K562 (cell line): Measurements from ENCODE around the gene PAK1IP1. TPM values are rescaled to one million over a fixed set of nuclear protein-coding genes. Genes with fewer than 3 reads are reported as not detected.

Experiments
- GTF2A2 ChIP-seq: IDR thresholded peaks from 2 replicates; pipeline ENCODE4 v1.6.1; 2016; ENCODE audit warnings: mild to moderate bottlenecking, missing genetic modification characterization, missing compliant biosample characterization
- MTA3 ChIP-seq: fragments of 450-650 bp; formaldehyde crosslinking; IDR thresholded peaks from 2 replicates; pipeline ENCODE4 v1.6.1; 2017; ENCODE audit warnings: mild to moderate bottlenecking, borderline replicate concordance
- NFE2L1 ChIP-seq: fragments of 450-650 bp; IDR thresholded peaks from 2 replicates; pipeline ENCODE4 v1.6.1; 2016; ENCODE audit warnings: missing genetic modification characterization, low read depth, mild to moderate bottlenecking, missing compliant biosample characterization, moderate library complexity, borderline replicate concordance
- RBBP5 ChIP-seq: fragments of 200-600 bp; sonication (generic); IDR thresholded peaks from 2 replicates; pipeline ENCODE4 v1.6.1; 2012; ENCODE audit warnings: borderline replicate concordance, mild to moderate bottlenecking, low read length, control low read depth, inconsistent platforms; ENCODE audit not compliant: insufficient read depth, poor library complexity, severe bottlenecking
- STAT5A ChIP-seq: IDR thresholded peaks from 2 replicates; pipeline ENCODE4 v1.6.1; 2012; ENCODE audit warnings: low read length, inconsistent platforms, borderline replicate concordance
- SUPT5H ChIP-seq: fragments of 450-650 bp; IDR thresholded peaks from 2 replicates; pipeline ENCODE4 v1.6.1; 2016
- TCF7L2 ChIP-seq: fragments of 150-350 bp; IDR thresholded peaks from 2 replicates; pipeline ENCODE4 v1.6.1; 2016; ENCODE audit warnings: low read depth, mild to moderate bottlenecking, low read length, moderate library complexity
- YBX1 ChIP-seq: fragments of 450-650 bp; IDR thresholded peaks from 2 replicates; pipeline ENCODE4 v1.7.1; 2016; ENCODE audit warnings: mild to moderate bottlenecking
- ZFX ChIP-seq: sonication (generic); formaldehyde crosslinking; IDR thresholded peaks from 2 replicates; pipeline ENCODE4 v1.8.0; 2022; ENCODE audit warnings: mild to moderate bottlenecking, missing genetic modification reagents, moderate library complexity
- ZKSCAN3 ChIP-seq: fragments of 250-450 bp; sonication (Bioruptor Pico); IDR thresholded peaks from 2 replicates; pipeline ENCODE4 v1.4.0; 2020
- polyA plus RNA-seq, 8 experiments: library from polyadenylated mRNA; depleted of rRNA in 4 of 8; stranded (reverse) in 5 of 8; unstranded in 3 of 8; fragments of >200 nt; fragmentation: Nextera tagmentation in 2 of 8; fragmentation: Illumina TruSeq in 1 of 8; extraction: Ambion mirVana in 2 of 8; extraction: Trizol in 1 of 8; gene quantifications; 2 replicates each; pipeline versions ENCODE4 v1.2.1 to v1.2.3, GENCODE V29; 2011 to 2014; ENCODE audit warnings: inconsistent platforms in 1 of 8, missing spikeins in 1 of 8
- total RNA-seq, 7 experiments: library from RNA; depleted of rRNA in 6 of 7; stranded (reverse); fragments of >200 nt in 6 of 7; fragmentation: Illumina TruSeq in 2 of 7; extraction: Trizol in 2 of 7; gene quantifications; 2 replicates each; pipeline versions ENCODE4 v1.2.1 to v1.2.3, GENCODE V29; 2011 to 2021; ENCODE audit warnings: low replicate concordance in 1 of 7
- TF ChIP-seq, protein P1 (sequence below): sonication (generic); formaldehyde crosslinking; IDR thresholded peaks from 2 replicates; pipeline ENCODE4 v1.8.0; 2023; ENCODE audit warnings: missing genetic modification reagents, mild to moderate bottlenecking, borderline replicate concordance
- TF ChIP-seq, protein P2 (sequence below): fragments of 250-450 bp; sonication (Bioruptor Pico); IDR thresholded peaks from 2 replicates; pipeline ENCODE4 v1.4.0; 2020; ENCODE audit warnings: mild to moderate bottlenecking
- TF ChIP-seq, protein P3 (sequence below): fragments of 450-650 bp; conservative IDR thresholded peaks from 2 replicates; pipeline ENCODE4 v1.6.1; 2016; ENCODE audit warnings: missing genetic modification characterization, low read depth, mild to moderate bottlenecking, missing compliant biosample characterization, moderate library complexity
- TF ChIP-seq, protein P4 (sequence below): fragments of 150-350 bp; IDR thresholded peaks from 2 replicates; pipeline ENCODE4 v1.6.1; 2014; ENCODE audit warnings: low read depth, mild to moderate bottlenecking, low read length, borderline replicate concordance

PAK1IP1 gene
- total and polyA plus RNA-seq, 9 of the 15 experiments (the other 6 are each of a cell fraction or from before 2014, with no cell fraction given), result 50.0 to 200 (median 87.0) TPM

DNA sequence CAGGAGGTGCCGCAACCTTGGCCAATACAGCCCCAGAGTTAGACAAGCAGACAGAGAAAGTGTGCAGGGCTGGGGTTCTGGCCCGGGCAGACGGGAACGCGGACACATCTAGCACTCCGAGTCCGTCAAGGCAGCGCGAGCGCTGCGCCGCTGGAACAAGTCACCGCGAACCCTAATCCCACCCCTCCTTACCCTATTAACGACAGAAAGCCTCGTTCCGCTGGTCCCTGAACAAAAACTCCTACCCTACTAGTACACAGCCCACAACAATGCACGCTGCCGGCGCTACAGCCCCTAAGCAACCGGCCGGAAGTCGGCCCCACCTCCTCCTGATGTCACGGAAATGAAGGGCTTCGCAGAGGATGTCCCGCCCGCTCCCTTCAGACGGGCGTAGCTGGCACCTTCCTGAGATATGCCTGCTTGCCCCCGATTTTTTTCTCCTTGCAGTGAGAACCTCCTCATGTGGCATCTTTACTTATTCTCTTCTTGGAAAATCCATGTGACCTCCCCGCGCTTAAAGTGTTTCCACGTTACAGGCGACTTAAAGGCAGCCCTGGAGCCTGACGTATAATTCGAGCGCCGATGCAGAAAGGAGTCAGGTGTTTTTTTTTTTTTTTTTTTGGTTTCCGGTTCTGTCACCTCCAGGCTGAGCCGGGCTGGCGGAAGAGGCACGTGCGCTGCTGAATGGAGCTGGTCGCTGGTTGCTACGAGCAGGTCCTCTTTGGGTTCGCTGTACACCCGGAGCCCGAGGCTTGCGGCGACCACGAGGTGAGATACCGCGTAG lies at the start of gene PAK1IP1, which contains the start of gene C6orf52 (continued):
- TF ChIP-seq, protein P1, sequence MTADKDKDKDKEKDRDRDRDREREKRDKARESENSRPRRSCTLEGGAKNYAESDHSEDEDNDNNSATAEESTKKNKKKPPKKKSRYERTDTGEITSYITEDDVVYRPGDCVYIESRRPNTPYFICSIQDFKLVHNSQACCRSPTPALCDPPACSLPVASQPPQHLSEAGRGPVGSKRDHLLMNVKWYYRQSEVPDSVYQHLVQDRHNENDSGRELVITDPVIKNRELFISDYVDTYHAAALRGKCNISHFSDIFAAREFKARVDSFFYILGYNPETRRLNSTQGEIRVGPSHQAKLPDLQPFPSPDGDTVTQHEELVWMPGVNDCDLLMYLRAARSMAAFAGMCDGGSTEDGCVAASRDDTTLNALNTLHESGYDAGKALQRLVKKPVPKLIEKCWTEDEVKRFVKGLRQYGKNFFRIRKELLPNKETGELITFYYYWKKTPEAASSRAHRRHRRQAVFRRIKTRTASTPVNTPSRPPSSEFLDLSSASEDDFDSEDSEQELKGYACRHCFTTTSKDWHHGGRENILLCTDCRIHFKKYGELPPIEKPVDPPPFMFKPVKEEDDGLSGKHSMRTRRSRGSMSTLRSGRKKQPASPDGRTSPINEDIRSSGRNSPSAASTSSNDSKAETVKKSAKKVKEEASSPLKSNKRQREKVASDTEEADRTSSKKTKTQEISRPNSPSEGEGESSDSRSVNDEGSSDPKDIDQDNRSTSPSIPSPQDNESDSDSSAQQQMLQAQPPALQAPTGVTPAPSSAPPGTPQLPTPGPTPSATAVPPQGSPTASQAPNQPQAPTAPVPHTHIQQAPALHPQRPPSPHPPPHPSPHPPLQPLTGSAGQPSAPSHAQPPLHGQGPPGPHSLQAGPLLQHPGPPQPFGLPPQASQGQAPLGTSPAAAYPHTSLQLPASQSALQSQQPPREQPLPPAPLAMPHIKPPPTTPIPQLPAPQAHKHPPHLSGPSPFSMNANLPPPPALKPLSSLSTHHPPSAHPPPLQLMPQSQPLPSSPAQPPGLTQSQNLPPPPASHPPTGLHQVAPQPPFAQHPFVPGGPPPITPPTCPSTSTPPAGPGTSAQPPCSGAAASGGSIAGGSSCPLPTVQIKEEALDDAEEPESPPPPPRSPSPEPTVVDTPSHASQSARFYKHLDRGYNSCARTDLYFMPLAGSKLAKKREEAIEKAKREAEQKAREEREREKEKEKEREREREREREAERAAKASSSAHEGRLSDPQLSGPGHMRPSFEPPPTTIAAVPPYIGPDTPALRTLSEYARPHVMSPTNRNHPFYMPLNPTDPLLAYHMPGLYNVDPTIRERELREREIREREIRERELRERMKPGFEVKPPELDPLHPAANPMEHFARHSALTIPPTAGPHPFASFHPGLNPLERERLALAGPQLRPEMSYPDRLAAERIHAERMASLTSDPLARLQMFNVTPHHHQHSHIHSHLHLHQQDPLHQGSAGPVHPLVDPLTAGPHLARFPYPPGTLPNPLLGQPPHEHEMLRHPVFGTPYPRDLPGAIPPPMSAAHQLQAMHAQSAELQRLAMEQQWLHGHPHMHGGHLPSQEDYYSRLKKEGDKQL, result no peak
- TF ChIP-seq, protein P2, sequence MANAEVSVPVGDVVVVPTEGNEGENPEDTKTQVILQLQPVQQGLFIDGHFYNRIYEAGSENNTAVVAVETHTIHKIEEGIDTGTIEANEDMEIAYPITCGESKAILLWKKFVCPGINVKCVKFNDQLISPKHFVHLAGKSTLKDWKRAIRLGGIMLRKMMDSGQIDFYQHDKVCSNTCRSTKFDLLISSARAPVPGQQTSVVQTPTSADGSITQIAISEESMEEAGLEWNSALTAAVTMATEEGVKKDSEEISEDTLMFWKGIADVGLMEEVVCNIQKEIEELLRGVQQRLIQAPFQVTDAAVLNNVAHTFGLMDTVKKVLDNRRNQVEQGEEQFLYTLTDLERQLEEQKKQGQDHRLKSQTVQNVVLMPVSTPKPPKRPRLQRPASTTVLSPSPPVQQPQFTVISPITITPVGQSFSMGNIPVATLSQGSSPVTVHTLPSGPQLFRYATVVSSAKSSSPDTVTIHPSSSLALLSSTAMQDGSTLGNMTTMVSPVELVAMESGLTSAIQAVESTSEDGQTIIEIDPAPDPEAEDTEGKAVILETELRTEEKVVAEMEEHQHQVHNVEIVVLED, result peak; percentile 52; the same call in 1 of the 2 replicates
- no peak for TF ChIP-seq GTF2A2
- peak; percentile 90 for TF ChIP-seq RBBP5
- no peak for TF ChIP-seq STAT5A
- TF ChIP-seq, protein P3, sequence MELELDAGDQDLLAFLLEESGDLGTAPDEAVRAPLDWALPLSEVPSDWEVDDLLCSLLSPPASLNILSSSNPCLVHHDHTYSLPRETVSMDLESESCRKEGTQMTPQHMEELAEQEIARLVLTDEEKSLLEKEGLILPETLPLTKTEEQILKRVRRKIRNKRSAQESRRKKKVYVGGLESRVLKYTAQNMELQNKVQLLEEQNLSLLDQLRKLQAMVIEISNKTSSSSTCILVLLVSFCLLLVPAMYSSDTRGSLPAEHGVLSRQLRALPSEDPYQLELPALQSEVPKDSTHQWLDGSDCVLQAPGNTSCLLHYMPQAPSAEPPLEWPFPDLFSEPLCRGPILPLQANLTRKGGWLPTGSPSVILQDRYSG, result no peak; the same call in 1 of the 2 replicates
- TF ChIP-seq ZKSCAN3 (CRISPR knock-in tag), result no peak
- TF ChIP-seq YBX1, result no peak
- TF ChIP-seq TCF7L2, result peak; percentile 42
- TF ChIP-seq MTA3, result 0 out of 2 replicates have a peak, but pooled peaks have one; percentile 42
- TF ChIP-seq NFE2L1, result no peak
- peak; percentile 79 for TF ChIP-seq ZFX (CRISPR knock-in tag)
- TF ChIP-seq, protein P4, sequence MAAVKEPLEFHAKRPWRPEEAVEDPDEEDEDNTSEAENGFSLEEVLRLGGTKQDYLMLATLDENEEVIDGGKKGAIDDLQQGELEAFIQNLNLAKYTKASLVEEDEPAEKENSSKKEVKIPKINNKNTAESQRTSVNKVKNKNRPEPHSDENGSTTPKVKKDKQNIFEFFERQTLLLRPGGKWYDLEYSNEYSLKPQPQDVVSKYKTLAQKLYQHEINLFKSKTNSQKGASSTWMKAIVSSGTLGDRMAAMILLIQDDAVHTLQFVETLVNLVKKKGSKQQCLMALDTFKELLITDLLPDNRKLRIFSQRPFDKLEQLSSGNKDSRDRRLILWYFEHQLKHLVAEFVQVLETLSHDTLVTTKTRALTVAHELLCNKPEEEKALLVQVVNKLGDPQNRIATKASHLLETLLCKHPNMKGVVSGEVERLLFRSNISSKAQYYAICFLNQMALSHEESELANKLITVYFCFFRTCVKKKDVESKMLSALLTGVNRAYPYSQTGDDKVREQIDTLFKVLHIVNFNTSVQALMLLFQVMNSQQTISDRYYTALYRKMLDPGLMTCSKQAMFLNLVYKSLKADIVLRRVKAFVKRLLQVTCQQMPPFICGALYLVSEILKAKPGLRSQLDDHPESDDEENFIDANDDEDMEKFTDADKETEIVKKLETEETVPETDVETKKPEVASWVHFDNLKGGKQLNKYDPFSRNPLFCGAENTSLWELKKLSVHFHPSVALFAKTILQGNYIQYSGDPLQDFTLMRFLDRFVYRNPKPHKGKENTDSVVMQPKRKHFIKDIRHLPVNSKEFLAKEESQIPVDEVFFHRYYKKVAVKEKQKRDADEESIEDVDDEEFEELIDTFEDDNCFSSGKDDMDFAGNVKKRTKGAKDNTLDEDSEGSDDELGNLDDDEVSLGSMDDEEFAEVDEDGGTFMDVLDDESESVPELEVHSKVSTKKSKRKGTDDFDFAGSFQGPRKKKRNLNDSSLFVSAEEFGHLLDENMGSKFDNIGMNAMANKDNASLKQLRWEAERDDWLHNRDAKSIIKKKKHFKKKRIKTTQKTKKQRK, result 0 out of 2 replicates have a peak, but pooled peaks have one; percentile 49
- TF ChIP-seq SUPT5H, result peak; percentile 99
